ENCODE data around the gene RPS6KA5.

Gene RPS6KA5

DNA sequence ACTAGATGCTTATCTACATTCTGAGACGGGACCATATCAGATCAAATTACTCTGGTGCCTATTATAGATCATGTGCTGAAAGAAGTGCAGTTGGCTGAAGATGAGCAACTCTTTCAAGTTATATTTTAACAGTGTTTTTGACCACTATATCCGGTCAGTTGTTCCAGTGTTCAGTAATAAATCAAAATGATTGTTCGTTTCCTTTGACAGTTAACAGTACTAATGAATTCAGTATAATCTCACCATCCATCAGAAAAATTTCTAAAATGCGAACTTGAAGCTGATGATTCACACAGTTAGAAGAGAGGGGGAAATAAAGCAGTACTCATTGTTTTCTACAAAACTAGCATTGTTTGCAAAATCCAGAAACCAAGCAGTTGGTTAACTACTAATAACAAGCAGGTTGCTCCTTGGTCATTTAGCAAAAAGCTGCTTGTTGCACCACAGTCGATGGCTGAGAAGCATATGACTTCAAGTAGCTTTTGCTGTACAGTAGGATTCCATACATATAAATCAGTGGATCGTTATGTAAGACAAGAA lies 2.3 kb downstream of the RPS6KA5 start:
- Histone ChIP-seq H3K27me3 (no peaks in the 10 kb centered on the region), H3K9me3 (no peaks in the 10 kb centered on the region), H3K36me3 (no peaks in the 10 kb centered on the region), H3K4me1 (ENCODE audit: control insufficient read depth in 1 of 2, insufficient read depth in 1 of 2, low read depth in 1 of 2, low read length in 1 of 2) (peaks cover 34 to 38% of the 10 kb centered on the region in 2 experiments), H3K4me3 (ENCODE audit: low read depth in 1 of 2, low read length in 1 of 2) (no peak overlapping the region), H3K27ac (no peak overlapping the region)
- TF ChIP-seq, protein P1, sequence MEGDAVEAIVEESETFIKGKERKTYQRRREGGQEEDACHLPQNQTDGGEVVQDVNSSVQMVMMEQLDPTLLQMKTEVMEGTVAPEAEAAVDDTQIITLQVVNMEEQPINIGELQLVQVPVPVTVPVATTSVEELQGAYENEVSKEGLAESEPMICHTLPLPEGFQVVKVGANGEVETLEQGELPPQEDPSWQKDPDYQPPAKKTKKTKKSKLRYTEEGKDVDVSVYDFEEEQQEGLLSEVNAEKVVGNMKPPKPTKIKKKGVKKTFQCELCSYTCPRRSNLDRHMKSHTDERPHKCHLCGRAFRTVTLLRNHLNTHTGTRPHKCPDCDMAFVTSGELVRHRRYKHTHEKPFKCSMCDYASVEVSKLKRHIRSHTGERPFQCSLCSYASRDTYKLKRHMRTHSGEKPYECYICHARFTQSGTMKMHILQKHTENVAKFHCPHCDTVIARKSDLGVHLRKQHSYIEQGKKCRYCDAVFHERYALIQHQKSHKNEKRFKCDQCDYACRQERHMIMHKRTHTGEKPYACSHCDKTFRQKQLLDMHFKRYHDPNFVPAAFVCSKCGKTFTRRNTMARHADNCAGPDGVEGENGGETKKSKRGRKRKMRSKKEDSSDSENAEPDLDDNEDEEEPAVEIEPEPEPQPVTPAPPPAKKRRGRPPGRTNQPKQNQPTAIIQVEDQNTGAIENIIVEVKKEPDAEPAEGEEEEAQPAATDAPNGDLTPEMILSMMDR (IDR thresholded peaks at IDR 0.05) = no peak

DNA sequence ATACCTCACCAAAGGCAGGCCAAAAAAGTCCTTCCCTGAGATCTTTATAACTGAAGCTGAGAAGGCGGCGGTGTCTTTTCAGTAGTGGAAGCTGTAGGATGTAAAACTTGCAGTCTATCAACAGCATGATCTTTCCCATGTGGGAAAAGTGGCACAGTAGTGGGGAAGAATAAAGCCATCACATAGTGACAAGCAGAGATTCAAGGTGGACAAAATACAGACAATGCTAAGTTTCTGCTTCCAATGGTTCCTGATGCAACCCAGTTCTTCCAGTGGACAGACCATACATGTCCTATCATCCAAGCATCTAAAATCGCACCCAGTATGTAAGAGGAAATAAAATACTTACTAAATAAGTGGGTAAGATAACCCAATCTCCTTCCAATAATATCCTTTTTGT lies 4.1 kb downstream of the RPS6KA5 start:
- no peak overlapping the region for H3K27ac ChIP-seq
- peaks cover 22 to 23% of the 10 kb centered on the region in 2 experiments for H3K4me1 ChIP-seq (ENCODE audit: control insufficient read depth in 1 of 2, insufficient read depth in 1 of 2, low read depth in 1 of 2, low read length in 1 of 2)
- TF ChIP-seq, protein P1 (IDR thresholded peaks at IDR 0.05) = no peak
- no peaks in the 10 kb centered on the region for H3K9me3 ChIP-seq
- no peaks in the 10 kb centered on the region for H3K27me3 ChIP-seq
- no peak overlapping the region for H3K4me3 ChIP-seq (ENCODE audit: low read depth in 1 of 2, low read length in 1 of 2)
- H3K36me3 ChIP-seq = no peaks in the 10 kb centered on the region

DNA sequence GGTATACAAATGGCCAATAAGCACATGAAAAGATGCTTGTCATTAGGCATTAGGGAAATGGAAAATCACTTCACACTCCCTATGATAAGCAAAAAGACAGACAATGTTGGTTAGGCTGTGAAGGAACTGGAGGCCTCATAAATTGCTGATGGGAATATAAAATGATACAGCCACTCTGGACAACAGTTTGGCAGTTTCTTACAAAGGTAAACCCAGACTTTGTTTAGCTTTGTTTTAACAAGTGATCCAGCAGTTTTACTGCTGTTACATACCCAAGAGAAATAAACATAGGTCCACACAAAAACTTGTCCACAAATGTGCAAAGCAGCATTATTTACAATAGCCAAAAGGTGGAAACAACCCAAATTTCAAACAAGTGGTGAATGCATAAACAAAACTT lies 5.4 kb downstream of the RPS6KA5 start:
- Histone ChIP-seq H3K27ac (no peak overlapping the region), H3K4me3 (ENCODE audit: low read depth in 1 of 2, low read length in 1 of 2) (no peak overlapping the region), H3K9me3 (no peaks in the 10 kb centered on the region), H3K4me1 (ENCODE audit: control insufficient read depth in 1 of 2, insufficient read depth in 1 of 2, low read depth in 1 of 2, low read length in 1 of 2) (peaks cover 17 to 18% of the 10 kb centered on the region in 2 experiments), H3K27me3 (no peaks in the 10 kb centered on the region), H3K36me3 (no peaks in the 10 kb centered on the region)
- TF ChIP-seq, protein P1 (IDR thresholded peaks at IDR 0.05) = no peak

DNA sequence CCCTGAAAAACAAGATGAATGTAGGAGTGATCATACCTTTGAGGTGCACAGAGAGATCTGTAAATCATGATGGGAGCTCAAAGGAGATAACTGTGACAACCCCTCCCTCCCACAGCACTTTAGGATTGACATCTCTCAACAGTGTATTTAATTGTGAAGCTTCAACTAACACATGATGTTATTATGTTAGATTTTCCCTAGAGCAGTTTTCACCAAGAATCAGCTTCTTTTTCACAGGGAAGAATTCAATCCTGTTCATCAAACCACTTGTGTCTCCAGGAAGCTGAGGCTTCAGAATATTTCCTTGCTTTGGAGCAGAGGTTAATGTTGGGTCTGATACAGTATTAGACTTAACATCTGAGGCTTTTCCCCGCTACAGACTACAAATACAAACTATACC lies 11.8 kb downstream of the RPS6KA5 start:
- Histone ChIP-seq H3K27me3 (no peaks in the 10 kb centered on the region), H3K27ac (peak overlapping the region; percentile 59), H3K4me1 (ENCODE audit: control insufficient read depth in 1 of 2, insufficient read depth in 1 of 2, low read depth in 1 of 2, low read length in 1 of 2) (peaks cover 4 to 10% of the 10 kb centered on the region in 2 experiments), H3K36me3 (no peaks in the 10 kb centered on the region), H3K4me3 (ENCODE audit: low read depth in 1 of 2, low read length in 1 of 2) (no peak overlapping the region), H3K9me3 (no peaks in the 10 kb centered on the region)
- TF ChIP-seq, protein P1 (IDR thresholded peaks at IDR 0.05) = no peak

DNA sequence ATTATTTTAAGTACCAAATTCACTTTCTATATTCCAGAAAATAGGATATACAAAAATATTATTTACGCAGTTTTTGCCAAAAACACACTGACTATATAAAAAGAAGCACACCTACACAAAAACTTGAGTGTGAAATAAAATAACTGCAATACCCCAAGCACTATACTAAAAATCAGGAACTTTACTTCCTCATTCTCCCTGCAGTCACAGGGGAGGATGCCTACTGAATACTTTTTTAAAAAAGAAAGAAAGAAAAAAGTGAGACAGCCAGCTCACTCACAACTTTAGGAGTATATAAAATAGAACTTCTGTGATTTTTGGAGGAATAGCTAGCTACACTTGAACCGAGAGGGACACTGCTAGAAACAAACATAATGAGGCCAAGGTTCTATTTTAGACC lies 12.2 kb downstream of the RPS6KA5 start:
- H3K9me3 ChIP-seq = no peaks in the 10 kb centered on the region
- H3K36me3 ChIP-seq = no peaks in the 10 kb centered on the region
- TF ChIP-seq, protein P1 (IDR thresholded peaks at IDR 0.05) = no peak
- H3K27me3 ChIP-seq = no peaks in the 10 kb centered on the region
- peaks cover 5 to 10% of the 10 kb centered on the region in 2 experiments for H3K4me1 ChIP-seq (ENCODE audit: control insufficient read depth in 1 of 2, insufficient read depth in 1 of 2, low read depth in 1 of 2, low read length in 1 of 2)
- peak overlapping the region; percentile 59 for H3K27ac ChIP-seq
- no peak overlapping the region for H3K4me3 ChIP-seq (ENCODE audit: low read depth in 1 of 2, low read length in 1 of 2)

Data from neutrophil (primary cell).